SKM-1 treated with dmso at 0.1 percent for 144 hours (cell line): ENCODE results near the gene CLDN7.

ENCODE experiments used
- DNase-seq: peaks from one replicate; lab custom pipeline; 2025; ENCODE audit not compliant: unreplicated experiment; lab: John Stamatoyannopoulos, UW

CLDN7 gene, protein sequence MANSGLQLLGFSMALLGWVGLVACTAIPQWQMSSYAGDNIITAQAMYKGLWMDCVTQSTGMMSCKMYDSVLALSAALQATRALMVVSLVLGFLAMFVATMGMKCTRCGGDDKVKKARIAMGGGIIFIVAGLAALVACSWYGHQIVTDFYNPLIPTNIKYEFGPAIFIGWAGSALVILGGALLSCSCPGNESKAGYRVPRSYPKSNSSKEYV

GRCh38 chr17:7262192-7262934 lies at the start of gene CLDN7:
Gene CLDN7, minus strand, starts transcription at chr17:7262478. Its CDS starts 435 bp downstream, at chr17:7262043.
- DNase-seq, result no peak

GRCh38 chr17:7311110-7311705 lies 48.9 kb upstream of the CLDN7 start:
- DNase-seq, result no peak

DNA sequence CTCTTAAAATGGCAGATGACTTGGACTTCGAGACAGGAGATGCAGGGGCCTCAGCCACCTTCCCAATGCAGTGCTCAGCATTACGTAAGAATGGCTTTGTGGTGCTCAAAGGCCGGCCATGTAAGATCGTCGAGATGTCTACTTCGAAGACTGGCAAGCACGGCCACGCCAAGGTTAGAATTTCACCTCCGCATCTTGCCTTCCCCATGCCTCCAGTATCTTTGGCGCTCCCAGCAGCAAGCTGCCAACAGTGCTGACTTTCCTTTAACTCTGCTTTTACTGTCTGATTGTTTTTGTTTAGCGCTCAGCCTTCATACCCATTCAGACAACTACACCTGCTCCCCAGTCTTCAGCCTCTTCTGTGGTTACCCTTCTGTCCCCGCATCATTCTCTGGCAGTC lies 47.4 kb upstream of the CLDN7 start:
- no peak for DNase-seq

DNA sequence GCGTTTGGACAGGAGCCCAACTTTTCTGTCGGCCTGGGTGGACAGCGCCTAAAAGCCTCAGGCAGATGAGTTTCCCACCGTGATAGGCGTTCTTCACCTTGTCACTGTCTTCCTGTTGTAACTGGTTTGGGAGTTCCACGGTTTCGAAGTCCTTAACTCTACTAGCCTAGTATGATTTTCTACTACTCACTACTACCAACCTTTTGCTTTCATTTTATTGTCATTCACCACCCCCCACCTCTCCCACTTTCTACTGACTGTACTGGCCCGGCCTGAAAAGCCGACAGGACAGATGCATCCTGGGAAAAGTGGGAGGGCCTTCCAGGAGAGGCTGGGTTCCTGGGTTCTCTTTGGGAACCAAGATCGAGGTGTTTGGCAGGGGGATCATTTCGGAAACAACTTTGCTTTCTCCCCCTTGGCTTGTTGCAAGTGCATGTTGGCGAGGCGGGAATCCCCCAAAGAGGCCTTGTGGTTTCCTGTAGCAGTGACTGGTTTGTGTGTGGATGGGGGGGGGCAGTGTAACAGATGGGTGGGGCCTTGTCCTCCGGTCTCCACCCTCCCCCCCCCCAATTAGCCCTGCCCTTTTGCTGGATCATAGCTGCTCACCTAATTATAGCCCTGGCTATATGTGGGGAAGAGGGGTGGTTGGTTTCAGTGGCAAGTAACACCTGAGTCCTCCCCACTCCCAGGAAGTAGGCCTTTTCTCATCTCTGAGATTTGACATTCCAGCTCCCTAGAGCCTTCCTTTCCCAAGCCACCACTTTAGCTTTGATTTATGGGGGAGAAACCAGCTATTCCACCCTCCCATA lies 46.6 kb upstream of the CLDN7 start:
- peak; percentile 32 for DNase-seq

- no peak for DNase-seq
Measured at GRCh38 chr17:7307686-7308624, 45.7 kb upstream of the CLDN7 start.

DNA sequence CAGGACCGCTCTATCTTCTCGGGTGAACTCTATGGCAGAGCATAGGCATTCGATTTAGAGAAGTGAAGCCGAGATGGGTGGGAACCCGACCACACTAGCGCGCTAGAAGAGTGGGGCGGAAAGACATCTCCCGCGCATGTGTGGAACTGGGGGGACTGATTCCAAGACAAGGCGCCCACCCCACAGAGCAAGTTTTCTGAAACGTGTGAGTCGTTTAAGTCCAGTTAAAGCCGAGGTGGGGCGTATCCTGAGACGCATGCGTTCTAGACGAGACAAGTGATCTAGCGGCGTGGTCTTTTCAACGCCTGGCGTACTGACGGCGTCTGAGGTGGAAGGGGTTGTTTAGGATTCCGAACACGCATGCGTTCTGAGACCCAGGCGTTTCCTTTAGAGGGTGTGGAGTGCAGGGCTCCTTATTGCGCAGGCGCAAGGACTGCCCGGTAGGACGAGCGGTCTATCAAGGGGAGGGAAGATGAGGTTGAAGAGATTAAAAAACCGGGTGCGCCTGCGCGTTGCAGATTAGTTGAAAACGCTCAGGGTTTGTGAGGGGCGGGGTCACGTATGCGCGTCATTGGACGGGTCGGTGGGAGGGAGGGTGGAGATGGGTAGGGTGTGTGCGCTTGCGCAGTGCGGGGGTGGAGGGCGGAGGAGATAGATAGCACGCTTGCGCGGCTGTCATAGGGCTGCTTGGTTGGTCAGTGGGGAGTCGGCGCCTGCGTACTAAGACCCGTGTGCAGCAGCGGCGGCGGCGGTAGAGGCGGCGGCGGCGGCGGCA lies 44.8 kb upstream of the CLDN7 start, which contains the start of gene EIF5A:
EIF5A (plus strand) TSS at position 718 of the 775 bp plus-strand sequence. CDS start 2,008 bp downstream, outside the sequence.
- DNase-seq, result peak; percentile 94

DNA sequence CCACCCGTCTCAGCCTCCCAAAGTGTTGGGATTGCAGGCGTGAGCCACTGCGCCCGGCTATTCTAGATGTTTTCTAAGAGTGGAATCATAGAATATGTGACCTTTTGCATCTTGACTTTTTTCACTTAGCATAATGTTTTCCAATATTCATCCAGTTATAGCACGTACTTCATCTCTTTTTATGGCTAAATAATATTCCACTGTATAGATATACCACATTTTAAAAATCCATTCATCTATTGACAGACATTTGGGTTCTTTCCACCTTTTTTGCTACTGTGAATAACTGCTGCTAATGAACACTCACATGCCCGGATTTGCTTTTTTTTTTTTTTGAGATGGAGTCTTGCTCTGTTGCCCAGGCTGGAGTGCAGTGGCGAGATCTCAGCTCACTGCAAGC lies 41.9 kb upstream of the CLDN7 start:
- no peak for DNase-seq

- peak; percentile 30 for DNase-seq
Measured at GRCh38 chr17:7296189-7296861, 34.0 kb upstream of the CLDN7 start.

- no peak for DNase-seq
Measured at GRCh38 chr17:7295230-7296180, 33.2 kb upstream of the CLDN7 start.

DNA sequence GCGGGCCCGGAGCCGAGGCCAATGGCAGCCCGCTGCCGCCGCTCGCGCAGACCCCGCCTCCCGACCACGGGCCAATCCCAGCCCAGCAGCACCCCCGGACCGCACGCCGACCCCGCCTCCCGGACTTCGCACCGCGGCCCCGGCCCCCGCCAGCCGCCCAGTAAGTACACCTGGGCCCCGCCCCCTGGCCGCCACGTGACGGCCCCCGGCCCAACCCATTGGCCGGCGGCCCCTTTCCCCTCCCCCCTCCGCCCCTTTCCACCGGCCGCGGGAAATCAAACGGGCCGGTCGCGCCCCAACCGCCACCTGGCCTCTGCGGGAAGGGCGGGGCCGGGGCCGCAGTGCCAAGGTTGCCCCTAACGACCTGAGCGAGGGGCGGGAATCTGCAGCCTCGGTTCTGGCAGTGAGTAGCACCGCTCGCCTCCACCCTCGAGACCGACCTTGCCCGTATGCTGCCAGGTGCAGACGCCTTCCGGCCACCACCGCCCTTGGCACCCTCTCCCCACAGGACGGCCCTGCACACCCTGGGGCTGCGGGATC lies 32.4 kb upstream of the CLDN7 start, which contains the start of gene YBX2:
YBX2 (minus strand) TSS at position 26 of the 540 bp plus-strand sequence. CDS start 139 bp downstream, outside the sequence.
- peak; percentile 45 for DNase-seq

DNA sequence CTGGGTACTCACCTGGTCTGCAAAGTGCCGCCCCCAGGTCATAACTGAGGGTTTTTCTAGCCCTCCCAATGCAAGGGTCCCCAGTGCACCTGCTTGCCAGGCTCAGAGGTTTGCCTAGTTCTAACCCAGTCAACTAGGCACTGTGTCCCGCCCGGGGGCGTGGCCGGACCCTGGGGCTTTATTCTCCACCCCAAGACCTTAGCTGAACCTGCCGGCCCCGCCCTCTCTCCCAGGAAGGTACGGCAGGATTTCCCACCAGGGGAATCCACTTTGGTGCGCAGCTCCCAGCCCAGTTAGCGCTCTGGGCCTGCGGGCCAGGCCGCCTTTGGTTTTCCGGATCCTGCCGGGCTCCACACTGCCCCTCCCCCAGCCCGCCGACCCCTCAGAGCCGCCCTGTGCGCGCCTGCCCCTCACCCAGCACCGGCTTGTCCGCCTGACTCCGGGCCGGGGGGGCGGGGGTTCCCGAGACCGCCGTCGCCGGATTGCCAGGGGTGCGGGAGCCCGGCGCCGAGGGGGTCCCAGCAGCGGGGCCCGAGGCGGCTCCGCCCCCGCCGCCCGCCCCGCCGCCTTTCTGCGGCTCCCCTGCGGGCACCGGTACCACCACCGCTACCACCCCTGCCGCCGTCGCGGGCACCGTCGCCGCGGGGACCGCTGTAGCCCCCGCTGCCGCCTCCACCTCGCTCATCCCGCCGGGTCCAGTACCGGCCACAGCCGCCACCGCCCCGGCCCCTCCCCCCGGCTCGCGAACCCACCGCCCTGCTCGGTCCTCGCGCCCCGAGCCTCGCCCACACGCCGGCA lies 31.7 kb upstream of the CLDN7 start:
- no peak for DNase-seq

GRCh38 chr17:7293159-7293558 lies 30.9 kb upstream of the CLDN7 start:
- DNase-seq, result no peak

DNA sequence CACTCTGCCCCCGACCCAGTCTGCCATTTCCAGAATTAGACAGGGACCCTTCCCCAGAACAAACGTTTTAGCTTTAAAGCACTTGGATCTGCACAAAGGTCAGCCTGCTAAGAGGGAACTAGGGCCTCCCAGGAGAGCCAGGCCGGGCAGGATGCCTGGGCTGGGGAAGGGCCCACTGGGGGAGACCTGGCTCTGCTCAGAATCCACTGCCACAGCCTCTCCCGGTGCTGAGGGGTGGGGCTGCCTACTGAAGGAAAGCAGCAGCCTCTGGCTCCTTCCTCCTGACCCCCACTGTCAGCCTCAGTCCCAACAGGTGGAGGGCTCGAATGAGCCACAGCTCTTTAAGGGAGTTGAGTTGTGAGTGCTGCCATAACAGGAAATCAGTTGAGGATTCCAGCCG lies 30.5 kb upstream of the CLDN7 start:
- no peak for DNase-seq

DNA sequence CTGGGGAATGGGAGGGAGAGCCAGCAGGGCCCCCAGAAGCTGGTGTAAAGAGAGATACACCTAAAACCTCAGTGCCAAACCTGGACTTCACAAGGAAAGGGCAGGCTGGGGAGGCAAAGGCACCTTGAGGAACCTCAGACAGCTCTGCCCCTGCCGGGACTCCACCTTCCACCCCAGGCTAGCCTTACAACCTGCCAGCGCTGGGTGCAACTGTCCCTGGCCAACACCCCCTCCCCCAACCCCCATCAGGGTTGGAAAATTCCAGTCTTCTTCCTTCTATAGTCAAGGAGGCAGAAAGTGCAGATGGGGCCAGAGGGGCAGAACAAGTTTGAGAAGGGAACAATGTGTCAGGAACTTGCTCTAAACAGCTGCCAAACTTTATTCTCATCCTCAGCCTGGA lies 29.9 kb upstream of the CLDN7 start:
- DNase-seq, result no peak

DNA sequence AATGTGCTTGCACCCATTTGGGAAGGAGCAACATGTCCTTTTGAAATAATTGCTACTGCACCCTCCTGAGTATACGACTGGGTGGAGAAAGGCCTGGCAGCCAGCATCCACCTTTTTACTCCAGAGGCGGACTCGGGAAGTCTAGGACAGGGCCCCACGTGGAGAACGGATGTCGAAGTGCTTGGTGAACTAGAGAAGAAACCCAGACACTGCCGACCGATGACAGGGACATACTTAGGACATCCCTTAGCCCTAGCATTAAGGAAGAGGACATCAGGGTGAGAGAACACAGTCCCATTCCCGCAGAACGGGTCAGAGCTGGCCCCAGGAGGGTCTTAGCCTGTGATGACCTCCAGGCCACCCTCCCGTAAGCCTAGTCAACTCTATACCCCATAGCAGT lies 28.4 kb upstream of the CLDN7 start:
- no peak for DNase-seq

- DNase-seq, result no peak
Measured at GRCh38 chr17:7290166-7290565, 27.9 kb upstream of the CLDN7 start.
